ENCODE results near the gene ZMIZ1.
A peak's percentile ranks its signal among the peaks of the same experiment; 100 is the strongest.

ZMIZ1 gene

DNA sequence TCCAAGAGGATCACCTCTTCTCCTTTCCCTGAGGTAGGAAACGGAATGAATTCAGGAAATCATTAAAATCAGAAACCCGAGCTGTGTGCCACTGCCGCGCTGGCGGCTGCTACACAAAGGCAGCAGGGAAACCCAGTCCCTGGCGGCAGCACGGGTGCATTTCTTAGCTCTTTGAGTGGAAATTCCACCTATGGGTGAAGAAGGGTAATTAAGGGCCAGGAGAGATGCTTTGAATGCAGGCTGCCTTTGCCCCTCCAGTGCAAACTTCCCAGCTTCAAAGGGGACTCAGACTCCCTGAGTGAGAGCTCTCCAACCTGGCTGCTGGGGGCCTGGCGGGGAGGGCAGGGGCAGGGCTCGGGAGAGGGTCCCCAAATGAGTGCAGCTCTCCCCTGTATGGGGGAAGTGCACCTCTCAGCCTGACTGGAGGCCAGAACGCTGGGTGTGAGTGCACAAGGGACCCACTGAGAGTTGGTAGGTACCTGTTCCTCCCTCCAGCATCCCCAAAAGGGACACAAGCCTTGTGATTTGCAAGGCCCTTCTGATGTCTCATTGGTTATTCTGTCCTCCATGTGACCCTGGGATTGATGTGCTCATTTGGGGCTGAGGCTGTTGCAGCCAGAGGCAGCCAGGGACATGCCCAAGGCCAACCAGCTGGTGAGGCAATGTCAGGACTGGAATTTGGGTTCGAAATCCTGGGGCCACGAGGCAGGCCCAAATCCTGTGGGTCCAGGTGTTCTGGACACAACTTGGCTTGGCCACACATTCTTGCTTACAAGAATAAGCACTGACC, 16.3 kb upstream of the ZMIZ1 start:
- peak; percentile 45 for DNase-seq (ENCODE audit: low spot score)

DNA sequence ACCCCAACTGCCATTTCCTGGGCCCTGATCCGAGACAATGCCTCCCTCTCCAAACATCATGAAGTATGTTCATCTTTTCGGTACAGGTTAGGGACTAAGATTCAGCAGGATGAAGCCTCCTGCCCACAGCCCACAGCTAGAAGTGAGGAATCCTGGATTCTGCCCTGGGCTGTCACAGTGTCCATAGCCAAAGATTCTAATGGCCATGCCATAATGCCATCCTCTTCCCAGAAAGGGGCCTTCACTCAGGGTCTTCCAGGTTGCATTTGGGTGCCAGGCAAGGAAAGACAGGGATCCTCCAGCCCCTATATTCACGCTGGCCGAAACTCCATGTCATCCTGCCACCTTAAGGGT, 15.7 kb upstream of the ZMIZ1 start:
- DNase-seq (ENCODE audit: low spot score), result no peak

DNA sequence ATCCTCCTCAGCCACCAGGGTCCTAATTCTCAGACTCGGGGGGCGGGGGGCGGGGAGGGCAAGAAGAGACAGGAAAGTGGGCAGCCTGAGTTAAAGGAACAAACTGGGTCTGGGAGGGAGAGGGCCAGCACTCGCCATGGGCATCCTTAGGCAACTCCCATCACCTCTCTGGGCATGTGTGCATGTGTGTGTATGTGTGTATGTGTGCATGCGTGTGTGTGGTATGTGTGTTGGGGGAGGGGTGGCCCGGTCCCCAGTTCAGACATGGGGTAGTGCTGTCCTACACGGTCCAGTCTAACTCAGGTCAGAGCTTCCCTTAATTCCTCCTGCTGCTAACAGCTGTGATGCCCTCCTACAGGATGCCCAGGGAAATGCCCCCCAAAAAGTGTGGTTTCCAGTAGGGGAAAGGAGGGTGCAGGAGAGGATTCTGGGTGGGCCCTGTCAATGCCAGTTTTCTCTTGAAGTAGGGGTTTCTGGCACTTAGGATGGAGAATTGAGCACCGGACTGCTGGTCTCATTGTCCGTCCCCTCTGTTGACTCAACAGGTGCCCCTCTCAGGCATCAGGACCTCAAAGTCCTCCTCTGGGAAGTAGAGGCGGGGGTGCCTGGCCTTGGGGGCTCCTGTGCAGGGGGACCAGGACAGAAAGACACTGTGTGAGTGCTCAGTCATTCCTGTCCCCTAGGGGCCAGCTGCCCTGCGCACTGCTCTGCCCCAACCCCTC, 15.1 kb upstream of the ZMIZ1 start:
- DNase-seq (ENCODE audit: low spot score), result no peak

DNA sequence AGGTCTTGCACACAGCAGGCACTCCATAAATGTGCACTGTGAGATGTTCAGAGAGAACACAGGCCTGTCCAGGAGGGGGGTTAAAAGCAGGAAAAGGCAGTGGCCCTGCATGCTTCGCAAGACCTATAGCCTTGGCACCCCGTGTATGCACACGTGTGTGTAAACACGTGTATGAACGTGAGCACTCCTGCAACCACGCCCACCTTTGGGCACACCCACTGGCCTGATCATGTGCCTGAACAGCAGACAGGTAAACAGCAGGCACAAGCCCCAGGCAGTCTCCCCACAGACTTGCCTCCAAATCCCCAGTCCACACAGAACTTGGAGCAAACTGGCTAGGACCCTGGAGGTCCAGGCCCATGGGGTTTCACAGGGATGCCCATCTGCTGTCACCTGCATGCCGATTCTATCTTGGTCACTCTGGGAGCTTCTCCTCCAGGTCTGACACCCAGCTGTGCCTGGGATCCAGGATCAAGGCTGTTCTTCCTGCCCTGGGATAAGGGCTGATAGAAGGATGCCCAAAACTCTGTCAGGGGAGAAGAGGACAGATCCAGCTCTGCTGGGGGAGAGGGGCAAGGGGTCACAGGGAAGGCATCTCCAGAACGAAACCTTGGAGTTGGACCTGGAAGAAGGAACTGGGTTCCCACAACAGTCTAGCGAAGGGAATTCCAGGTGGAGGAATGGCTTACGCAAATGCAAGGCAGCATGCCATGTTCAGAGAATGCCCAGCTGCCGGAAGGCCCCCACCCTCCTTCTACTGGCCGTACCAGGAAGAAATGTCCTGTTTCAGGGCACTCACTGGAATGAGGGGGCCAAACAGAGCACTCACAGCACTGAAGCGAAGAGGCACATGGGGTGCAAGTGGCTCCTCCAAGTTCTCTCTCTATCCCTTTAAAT, 14.3 kb upstream of the ZMIZ1 start:
- DNase-seq (ENCODE audit: low spot score), result no peak

DNA sequence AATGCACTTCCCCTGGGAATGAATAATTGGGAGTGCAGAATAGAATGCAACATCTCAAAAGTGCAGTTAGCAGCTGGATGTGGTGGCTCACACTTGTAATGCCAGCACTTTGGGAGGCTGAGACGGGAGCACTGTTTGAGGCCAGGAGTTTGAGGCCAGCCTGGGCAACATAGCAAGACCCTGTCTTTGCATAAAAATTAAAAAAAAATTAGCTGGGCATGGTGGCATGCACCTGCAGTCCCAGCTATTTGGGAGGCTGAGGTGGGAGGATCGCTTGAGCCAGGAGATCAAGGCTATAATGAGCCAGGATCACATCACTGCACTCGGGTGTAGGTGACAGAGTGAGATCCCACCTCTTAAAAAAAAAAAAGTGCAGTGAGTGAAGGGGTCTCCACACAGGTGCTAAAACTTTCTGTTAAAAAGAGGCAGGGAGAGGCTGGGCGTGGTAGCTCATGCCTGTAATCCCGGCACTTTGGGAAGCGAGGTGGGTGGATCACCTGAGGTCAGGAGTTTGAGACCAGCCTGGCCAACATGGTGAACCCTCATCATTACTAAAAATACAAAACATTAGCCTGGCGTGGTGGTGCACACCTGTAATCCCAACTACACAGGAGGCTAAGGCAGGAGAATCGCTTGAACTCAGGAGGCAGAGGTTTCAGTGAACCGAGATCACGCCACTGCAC, 13.5 kb upstream of the ZMIZ1 start:
- DNase-seq (ENCODE audit: low spot score), result no peak

DNA sequence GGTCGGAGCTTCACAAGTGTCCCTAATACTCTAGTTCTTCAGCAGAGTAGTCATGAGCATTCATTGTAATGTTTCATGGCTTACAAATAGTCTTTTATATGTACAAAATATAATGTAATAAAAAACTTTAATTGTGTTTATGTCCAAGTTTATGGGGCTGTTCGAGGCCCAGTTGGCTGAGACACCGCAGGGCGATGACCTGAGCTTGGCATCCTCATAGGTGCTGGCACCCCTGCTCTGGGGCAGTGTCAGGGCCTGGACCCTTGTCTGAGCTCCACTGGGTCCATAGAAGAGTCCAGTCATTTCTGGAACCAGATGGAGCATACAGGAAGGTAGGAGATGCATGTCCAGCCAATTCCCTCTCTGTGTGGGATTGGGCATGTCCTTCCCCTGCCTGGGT, 12.9 kb upstream of the ZMIZ1 start:
- no peak for DNase-seq (ENCODE audit: low spot score)

DNA sequence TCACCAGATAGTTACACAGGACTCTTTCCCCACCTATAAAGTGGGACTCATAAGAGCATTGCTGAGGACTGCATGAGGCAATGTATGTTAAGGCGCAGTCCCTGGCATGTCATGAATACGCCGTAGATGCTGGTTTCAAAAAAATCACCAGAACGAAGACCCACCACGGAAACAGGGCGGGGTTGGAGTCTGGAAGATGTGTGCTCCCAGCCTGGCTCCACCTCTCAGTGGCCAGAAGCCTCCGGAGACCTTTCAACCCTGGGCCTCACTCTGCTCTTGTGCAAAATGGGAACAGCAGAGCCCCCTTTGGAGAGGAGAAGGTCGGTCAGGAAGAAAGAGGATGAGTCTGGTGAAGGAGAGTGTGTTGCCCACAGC, 12.4 kb upstream of the ZMIZ1 start:
- DNase-seq (ENCODE audit: low spot score), result no peak

DNA sequence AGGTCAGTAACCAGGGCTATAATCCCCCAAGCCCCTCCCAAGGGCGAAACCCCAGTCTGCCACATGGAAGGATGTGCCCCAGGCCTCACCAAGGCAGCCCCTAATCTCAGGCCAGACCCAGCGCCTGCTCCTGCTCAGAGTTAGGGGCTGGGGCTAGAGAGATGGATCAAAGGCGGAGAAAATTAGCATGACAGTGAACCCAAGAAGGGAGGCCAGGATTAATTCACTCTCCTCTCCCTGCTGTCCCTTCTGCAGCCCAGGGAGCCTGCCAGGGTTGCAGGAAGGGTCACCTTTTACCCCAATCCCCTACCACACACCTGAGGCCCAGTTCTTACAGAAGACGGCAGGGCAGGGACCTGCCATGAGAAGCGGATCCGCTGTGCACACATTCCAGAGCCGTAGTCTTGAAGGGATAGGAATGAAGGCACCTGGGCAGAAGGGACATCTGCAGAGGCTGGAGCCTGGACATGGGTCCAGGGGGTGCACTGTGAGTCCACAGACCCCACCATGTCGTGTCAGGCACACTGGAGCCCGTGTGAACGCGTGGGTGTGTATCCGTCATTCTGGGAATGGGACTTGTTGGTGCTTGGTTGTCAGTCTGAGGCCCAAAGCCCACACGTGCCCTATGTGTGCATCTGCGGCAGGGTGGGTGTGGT, 11.9 kb upstream of the ZMIZ1 start:
- DNase-seq (ENCODE audit: low spot score), result no peak

DNA sequence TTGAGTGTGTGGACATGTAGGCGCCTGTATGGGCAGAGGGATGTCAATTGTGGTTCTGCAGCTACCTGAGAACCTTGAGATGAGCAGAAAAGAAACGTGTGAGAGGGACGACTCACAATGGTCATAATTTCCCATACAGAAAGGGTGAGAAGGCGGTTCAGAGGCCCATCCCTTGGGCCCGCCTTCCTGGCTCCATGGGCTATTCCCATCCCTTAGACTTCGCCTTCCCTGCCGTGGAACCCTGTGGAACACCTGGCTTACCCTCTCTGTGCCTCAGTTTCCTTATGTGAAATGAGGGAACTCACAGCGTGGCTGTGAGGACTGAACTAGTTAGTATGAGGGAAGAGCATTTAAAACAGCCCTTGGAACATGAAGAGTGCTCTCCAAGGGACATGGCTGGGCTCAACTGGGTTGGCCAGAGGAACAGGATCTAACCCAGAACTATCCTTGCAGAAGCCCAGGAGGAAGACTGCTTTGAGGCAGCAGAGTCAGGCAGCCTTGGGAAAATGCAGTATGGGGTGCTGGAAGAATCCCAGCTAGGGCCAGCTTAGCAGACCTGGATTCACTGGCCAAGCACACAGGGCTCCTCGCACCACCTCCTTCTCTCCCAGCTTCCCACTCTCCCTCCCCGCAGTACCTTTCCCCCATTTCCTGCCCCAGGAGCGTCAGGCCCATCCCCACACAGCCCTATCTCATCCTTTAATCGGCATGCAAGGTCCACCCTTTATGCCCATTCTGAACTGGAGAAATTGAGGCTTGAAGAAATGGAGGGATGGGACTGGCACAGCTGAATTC, 11.1 kb upstream of the ZMIZ1 start:
- no peak for DNase-seq (ENCODE audit: low spot score)

DNA sequence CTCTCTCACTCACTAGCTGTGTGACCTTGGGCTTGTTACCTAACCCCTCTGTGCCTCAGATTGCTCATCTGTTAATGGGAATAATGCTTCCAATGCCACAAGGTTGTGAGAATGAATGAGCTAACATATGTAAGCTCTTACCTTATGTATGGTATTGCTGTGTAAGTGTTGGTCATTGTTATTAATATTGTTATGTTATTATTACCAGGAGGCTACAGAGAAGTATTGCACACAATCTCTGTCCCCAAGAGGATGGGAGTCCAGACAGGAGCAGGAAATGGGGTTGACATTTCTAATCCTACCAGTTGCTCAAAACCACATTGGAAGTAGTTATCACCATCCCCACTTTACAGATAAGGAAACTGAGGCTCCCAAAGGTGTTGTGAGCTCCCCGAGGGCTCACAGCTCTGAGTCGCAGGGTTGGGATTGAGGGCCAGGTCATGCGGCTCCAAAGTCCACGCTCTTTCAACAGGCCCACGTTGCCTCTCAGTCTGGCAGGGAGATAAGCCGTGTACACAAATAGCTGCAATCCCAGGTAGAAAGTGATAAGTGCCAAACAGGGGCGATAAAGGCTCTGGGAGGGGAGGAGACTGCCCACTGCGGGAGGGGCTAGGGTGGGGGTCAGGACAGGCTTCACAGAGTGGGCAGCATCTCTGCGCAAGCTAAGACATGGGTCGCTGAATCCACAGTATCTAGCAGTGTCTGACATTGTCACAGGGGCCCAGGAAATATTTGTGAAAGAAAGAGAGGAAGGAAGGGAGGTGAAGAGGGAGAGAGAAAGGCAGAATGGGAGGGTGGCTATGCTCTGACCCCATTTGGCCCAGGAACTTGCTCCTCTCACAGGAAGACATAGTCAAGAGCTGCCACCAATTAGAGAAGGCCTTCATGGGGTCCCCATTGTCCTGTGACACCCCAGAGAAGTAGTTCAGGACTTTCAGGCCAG, 9.6 kb upstream of the ZMIZ1 start:
- DNase-seq (ENCODE audit: low spot score), result no peak

DNA sequence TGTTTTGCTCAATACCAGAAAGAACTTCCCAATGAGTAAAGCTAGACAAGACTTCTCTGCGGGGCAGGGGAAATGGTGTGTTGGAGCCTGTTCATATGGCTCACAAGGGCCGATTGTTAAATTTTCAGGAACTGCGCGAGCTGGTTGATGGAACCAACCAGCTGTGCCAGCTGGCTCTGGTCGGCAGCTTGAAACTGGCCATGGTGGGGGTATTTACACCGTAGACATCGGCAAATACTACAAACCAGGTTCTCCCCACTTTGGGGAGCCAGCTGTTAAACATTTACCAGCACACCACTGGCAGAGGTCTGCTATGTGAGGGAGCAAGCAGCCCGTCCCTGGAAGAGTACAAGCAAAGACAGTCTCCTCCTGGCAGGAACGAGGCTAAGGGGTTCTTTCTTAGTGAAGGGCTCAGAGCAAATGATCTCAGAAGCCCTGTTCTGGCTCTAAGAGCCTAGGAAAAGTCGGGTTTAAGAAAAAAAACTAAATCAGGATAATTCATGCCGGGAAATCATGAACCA, 8.8 kb upstream of the ZMIZ1 start:
- no peak for DNase-seq (ENCODE audit: low spot score)

DNA sequence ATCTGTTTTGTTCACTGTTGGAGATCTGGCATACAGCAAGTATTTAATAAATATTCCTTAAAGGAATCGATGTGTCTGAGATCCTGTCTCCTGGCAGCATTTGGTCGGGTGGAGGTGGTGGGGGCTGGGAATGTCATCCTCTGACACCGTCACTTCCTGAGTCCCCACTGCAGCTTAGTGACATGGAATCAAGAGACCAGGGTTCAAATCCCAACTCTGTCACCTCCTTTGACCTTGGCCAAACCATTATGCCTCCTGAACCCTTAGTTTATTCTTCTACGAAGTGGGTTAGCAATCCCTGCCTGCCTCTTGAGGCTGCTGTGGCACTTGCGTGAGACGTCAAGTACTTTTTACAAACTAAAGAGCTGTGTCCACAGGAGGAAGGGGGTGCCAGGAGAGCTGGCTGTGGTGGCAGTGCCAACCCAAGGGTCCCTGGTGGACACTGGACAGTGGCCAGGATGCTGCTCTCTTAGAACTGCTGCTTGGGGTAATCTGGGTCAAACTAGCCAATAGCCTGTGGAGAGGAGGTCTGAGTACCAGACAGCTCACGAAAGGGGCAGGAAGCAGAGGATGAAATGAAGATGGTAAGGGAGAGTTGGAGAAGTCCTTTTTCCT, 8.0 kb upstream of the ZMIZ1 start:
- no peak for DNase-seq (ENCODE audit: low spot score)

DNA sequence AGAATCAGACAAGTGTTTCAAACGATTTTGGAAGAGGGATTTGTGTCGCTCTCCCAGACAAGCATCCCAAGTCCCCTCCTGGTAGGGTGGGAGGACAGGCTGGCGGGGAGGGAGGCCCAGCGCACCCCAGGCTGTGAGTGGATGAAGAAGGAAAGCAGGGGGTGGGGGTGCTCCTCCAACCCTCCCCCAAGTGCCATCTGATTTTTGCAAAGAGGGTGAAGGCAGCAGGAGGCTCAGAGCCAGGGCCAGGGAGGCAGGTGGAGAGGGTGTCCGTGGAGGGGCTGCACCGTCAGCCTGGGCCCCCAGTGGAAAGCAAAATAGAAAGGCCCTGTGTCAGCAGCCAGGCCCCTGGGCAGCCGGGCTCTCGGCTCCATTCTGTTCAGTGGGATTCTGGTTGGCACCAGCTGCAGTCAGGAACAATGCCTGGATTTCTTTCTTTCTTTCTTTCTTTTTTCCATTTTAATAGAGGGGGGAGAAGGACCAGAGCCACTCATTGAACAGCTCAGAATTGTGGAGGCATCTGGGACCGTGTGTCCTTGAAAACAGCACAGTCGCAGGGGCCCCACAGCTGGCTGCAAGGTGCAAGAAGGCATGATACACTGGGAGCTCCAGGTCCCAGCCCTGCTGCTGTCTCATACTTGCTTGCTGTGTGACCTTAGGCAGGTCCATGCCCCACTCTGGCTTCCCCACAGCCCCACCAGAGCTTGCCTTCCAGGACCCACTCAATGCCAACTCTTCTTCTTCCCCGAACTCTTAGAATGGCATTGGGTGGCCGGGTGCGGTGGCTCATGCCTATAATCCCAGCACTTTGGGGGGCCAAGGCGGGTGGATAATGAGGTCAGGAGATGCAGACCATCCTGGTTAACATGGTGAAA, 7.1 kb upstream of the ZMIZ1 start:
- DNase-seq (ENCODE audit: low spot score), result no peak

DNA sequence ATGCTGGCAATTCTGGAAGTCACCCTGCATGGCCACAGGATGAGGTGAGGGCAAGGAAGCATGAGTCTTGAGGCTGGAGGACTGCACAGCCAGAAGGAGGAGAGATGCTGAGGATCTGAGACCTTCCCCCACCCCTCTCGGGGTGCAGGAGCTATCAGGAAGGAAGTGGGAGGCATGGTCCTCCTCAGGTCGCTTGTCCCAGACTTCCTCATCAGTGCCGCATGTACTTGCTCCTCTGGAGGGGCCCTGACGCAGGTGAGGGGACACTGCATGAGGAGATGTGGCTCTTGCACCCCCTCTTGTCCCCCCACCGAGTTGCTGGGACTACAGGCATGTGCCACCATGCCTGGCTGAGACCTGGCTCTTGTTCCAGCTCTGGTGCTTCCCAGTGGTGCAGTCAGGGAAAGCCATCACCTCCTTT, 5.7 kb upstream of the ZMIZ1 start:
- DNase-seq (ENCODE audit: low spot score), result no peak

DNA sequence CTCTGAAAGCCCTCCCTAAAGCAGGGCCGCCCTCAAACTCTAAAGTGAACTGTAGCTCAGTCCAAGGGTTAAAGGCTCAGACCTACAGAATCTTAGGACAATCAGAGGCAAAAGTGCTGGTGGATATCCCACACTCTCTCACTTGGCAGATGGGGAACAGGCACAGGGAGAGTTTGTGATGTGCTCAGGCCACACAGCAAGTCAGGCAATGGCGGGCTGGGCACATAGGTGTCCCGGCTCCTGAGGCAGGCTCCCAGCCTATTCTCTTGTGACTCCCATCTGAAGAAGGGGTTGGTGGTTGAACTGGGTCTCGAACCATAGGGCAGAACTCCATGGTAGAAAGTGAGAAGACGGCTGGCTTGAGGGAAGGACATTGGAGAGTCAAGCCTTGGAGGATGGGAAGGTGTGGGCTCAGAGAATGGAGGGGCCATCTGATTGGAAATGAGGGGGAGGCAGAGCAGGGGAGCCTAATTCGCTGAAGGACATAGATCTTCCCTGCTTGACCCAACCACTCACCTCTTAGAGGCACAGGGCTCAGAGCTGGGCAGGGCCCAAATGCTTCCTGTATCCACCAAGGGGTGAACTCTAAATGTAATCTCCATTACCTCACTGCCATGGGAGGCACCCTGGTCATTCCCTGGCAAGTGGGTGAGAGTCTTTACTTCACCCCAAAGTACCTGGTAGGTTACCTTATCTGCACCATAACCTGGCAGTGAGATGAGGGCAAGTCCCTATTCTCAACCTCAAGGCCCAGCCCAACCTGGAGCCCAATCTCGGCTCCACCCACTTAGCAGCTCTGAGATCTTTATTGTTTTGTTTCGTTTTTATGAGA, 4.9 kb upstream of the ZMIZ1 start:
- no peak for DNase-seq (ENCODE audit: low spot score)

DNA sequence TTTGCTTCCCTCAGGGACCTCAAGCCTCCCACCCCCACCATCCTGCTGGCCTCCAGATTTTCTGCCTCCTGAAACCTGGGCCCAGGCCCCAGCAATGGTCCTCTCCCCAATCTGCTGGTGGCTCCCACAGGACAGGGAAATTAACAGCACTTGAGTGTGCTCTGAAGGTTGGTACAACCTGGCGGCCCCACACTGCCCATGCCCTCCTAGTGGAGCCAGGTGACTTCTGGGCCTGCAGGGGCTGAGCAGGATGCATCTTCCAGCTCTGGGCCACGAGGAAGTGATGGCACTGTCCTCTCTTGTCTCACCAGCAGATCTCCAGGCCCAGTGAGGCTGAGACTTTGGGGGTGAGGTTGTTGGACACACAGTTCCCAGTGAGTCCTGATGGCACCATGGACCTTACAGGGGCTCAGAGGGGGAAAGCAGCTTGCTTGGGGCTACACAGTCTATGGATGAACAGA, 3.6 kb upstream of the ZMIZ1 start:
- DNase-seq (ENCODE audit: low spot score), result no peak

DNA sequence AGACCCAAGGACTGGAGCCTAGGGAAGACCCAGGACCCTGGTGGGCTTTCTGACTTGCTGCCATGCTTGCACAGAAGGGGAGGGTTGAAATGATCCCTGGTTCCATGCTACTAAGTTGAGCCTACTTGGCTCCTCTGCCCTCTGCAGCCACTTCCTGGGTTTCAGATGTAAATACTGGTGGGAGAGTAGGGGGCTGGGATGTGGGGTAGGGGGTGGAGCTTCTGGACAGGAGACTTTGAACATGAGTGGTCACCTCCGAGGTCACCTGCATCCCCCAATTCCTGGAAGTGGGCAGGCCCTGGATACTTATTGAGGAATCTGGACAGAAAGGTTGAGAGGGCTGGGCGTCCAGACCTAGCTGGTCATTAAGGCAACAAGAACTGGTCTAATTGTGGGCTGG, 2.9 kb upstream of the ZMIZ1 start:
- DNase-seq (ENCODE audit: low spot score), result no peak
